HG03439 (cell line): ENCODE measurements around the gene RBMS2.

Experiments
- ATAC-seq: cut with Tn5 transposase; IDR thresholded peaks from one replicate; pipeline ENCODE4 v1.9.1; 2021; ENCODE audit warnings: mild to moderate bottlenecking, moderate library complexity; ENCODE audit not compliant: unreplicated experiment

The RBMS2 gene

GRCh38 chr12:56581418-56582145 lies 60.0 kb downstream of the RBMS2 start:
- no peak for ATAC-seq

GRCh38 chr12:56585098-56585497 lies 63.5 kb downstream of the RBMS2 start:
- ATAC-seq = no peak

GRCh38 chr12:56589783-56590182 lies 68.2 kb downstream of the RBMS2 start:
- no peak for ATAC-seq

- ATAC-seq = no peak
These were observed 68.7 kb downstream of the RBMS2 start for GRCh38 chr12:56590237-56590830.

- no peak for ATAC-seq
These were observed 69.5 kb downstream of the RBMS2 start for GRCh38 chr12:56591126-56591525.

GRCh38 chr12:56591961-56592360 lies 70.3 kb downstream of the RBMS2 start:
- no peak for ATAC-seq

- ATAC-seq = no peak
These were observed 72.4 kb downstream of the RBMS2 start for GRCh38 chr12:56593909-56594621.

- no peak for ATAC-seq
These were observed 75.2 kb downstream of the RBMS2 start for GRCh38 chr12:56596815-56597214.

GRCh38 chr12:56599041-56599440 lies 77.4 kb downstream of the RBMS2 start:
- no peak for ATAC-seq

GRCh38 chr12:56599797-56600196 lies 78.2 kb downstream of the RBMS2 start:
- ATAC-seq = no peak

GRCh38 chr12:56600753-56601152 lies 79.1 kb downstream of the RBMS2 start:
- no peak for ATAC-seq

GRCh38 chr12:56601503-56601902 lies 79.9 kb downstream of the RBMS2 start:
- ATAC-seq = no peak

- no peak for ATAC-seq
These were observed 80.6 kb downstream of the RBMS2 start for GRCh38 chr12:56602239-56602638.

GRCh38 chr12:56604355-56604754 lies 82.7 kb downstream of the RBMS2 start:
- no peak for ATAC-seq

GRCh38 chr12:56614627-56615026 lies 93.0 kb downstream of the RBMS2 start:
- no peak for ATAC-seq

- no peak for ATAC-seq
These were observed 94.6 kb downstream of the RBMS2 start for GRCh38 chr12:56616244-56616643.

GRCh38 chr12:56616925-56617324 lies 95.3 kb downstream of the RBMS2 start:
- no peak for ATAC-seq

GRCh38 chr12:56622535-56622934 lies 100.9 kb downstream of the RBMS2 start:
- ATAC-seq = no peak

- no peak for ATAC-seq
These were observed 105.1 kb downstream of the RBMS2 start for GRCh38 chr12:56626701-56627100.

- ATAC-seq = no peak
These were observed 107.2 kb downstream of the RBMS2 start for GRCh38 chr12:56628671-56629458.

- ATAC-seq = peak; percentile 4
These were observed 108.0 kb downstream of the RBMS2 start for GRCh38 chr12:56629459-56630179.
